HG02943 (cell line): ENCODE results near the gene RHBDF2.
"Not testable (repeated sequence)": the region's sequence is repeated elsewhere in the genome, so short reads cannot be mapped to it uniquely, and the experiment has no call there.

Experiments
- ATAC-seq: cut with Tn5 transposase; IDR thresholded peaks from one replicate; pipeline ENCODE4 v1.9.1; 2021; ENCODE audit warnings: mild to moderate bottlenecking, low read depth, moderate library complexity; ENCODE audit not compliant: unreplicated experiment

Gene RHBDF2

GRCh38 chr17:76538941-76539570 is 37.8 kb upstream of the RHBDF2 start:
- no peak for ATAC-seq

- ATAC-seq, result no peak
Observed at GRCh38 chr17:76538281-76538931, 37.2 kb upstream of the RHBDF2 start.

GRCh38 chr17:76537578-76538280 is 36.5 kb upstream of the RHBDF2 start, which contains the start of gene CYGB:
CYGB (minus strand) TSS chr17:76537709; CDS start chr17:76537542, 167 bp downstream.
- no peak for ATAC-seq

- no peak for ATAC-seq
Observed at GRCh38 chr17:76537288-76537577, 36.0 kb upstream of the RHBDF2 start.

- no peak for ATAC-seq
Observed at GRCh38 chr17:76536511-76537287, 35.5 kb upstream of the RHBDF2 start.

- ATAC-seq, result no peak
Observed at GRCh38 chr17:76535788-76536510, 34.7 kb upstream of the RHBDF2 start.

GRCh38 chr17:76534831-76535732 is 33.9 kb upstream of the RHBDF2 start:
- ATAC-seq, result no peak

- ATAC-seq, result not testable (repeated sequence)
Observed at GRCh38 chr17:76533640-76534359, 32.6 kb upstream of the RHBDF2 start.

GRCh38 chr17:76532072-76532651 is 30.9 kb upstream of the RHBDF2 start:
- no peak for ATAC-seq

GRCh38 chr17:76531486-76532038 is 30.3 kb upstream of the RHBDF2 start:
- ATAC-seq, result no peak

- no peak for ATAC-seq
Observed at GRCh38 chr17:76530811-76531485, 29.7 kb upstream of the RHBDF2 start.

GRCh38 chr17:76530095-76530723 is 29.0 kb upstream of the RHBDF2 start:
- ATAC-seq, result no peak

- ATAC-seq, result no peak
Observed at GRCh38 chr17:76529224-76530094, 28.2 kb upstream of the RHBDF2 start.

- no peak for ATAC-seq
Observed at GRCh38 chr17:76528528-76529223, 27.5 kb upstream of the RHBDF2 start.

GRCh38 chr17:76528156-76528527 is 26.9 kb upstream of the RHBDF2 start:
- ATAC-seq, result peak; percentile 52
